Frontal cortex (tissue), 4 donors: ENCODE data around the gene LRRC53. TPM values are rescaled to one million over a fixed set of nuclear protein-coding genes. Genes with fewer than 3 reads are reported as not detected.

ENCODE experiments used
- DNase-seq, 2 donors: peaks; one replicate each; pipeline ENCODE4 v3.0.0; 2012; ENCODE audit warnings: low spot score in 2 of 2
- FAIRE-seq: peaks from 2 replicates; lab custom pipeline; 2012; peaks lifted over from hg19 to GRCh38; lab: Jason Lieb, UNC
- total RNA-seq: library from RNA; depleted of rRNA; stranded (reverse); fragments of >200 nt; gene quantifications from one replicate; pipeline ENCODE4 v1.2.3, GENCODE V29; 2014
- donor health status: control.
- donor health status: control.
- donor health status: control.

LRRC53 gene
- total RNA-seq, 1 donor from 2014 or later, result under 0.01 TPM

DNA sequence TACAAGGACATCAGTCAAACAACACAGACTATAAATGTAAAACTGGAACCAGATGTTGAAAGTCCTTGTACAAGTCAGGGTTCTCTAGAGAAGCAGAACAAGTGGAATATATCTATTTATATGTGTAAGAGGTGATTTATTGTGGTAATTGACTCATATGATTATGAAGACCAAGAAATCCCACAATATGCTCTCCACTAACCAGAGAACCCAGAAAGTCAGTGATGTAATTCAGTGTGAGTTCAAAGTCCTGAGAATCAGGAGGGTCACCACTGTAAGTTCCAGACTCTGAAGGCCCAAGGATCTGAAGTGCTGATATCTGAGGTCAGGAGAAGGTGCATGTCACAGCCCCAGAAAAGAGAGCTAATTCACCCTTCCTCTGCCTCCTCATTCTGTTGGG is 57.0 kb downstream of the LRRC53 start:
- FAIRE-seq, result no peak
- no peak for DNase-seq

DNA sequence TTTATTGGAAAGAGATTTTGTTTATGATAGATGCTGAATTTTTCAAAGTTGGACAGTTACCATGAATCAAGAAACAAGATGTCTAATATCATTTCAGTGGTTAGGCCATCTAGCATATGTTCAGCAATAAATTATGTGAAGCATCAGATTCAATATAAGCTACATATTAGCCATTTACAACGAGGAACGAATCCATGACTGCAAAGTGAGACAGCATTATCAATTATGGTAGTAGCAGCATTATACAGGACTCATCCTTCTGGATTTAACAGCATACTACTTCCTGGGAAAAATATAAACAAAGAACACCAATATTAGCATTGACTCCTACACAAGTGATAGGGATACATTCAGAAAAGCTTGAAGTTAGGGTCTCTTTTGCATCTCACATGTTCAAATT is 59.1 kb downstream of the LRRC53 start:
- no peak for FAIRE-seq

GRCh38 chr1:74452035-74452434 is 60.4 kb downstream of the LRRC53 start:
- DNase-seq (no peak), FAIRE-seq (no peak)

More for the DNA sequence above, 59.1 kb downstream of the LRRC53 start:
- DNase-seq, result no peak

DNA sequence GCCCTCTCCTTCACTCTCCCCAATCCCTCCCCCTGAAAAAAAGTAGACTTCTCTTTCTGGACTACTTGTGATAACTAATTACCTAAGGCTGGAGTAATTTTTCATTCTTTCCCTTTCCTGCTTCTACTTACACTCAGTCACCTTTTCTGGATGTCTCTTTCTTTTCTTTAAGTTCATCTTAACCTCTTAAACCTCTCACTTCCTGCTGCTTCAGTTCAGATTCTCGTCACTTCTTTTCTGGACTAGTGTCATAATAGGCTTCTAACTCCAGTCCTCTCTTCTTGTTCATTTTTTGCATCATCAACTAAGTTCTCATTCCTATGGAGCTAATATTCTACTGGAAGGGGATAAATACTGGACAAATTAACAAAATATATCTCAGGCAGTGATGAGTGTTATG is 75.4 kb downstream of the LRRC53 start:
- no peak for FAIRE-seq

DNA sequence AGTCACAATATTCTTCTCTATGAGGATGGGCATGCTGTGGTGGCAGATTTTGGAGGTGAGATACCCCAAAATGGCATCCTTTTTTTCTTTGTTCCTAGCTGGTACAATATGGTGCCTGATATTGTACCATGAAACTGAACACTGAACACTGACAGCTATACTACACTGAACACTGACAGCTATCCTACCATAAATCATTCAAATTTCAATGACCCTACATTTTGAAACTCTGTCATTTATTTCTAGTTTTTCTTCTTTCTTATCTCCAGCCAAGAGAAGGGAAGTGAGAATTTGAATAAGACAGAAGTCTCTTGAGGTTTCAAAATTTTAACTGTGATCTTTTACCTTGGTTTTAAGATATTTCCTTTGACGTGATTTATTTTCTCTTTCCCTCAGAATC is 76.3 kb downstream of the LRRC53 start:
- DNase-seq, result no peak
- FAIRE-seq, result no peak

More for the DNA sequence above, 75.4 kb downstream of the LRRC53 start:
- no peak for DNase-seq

GRCh38 chr1:74434321-74434720 is 78.1 kb downstream of the LRRC53 start:
- FAIRE-seq, result no peak
- no peak for DNase-seq

DNA sequence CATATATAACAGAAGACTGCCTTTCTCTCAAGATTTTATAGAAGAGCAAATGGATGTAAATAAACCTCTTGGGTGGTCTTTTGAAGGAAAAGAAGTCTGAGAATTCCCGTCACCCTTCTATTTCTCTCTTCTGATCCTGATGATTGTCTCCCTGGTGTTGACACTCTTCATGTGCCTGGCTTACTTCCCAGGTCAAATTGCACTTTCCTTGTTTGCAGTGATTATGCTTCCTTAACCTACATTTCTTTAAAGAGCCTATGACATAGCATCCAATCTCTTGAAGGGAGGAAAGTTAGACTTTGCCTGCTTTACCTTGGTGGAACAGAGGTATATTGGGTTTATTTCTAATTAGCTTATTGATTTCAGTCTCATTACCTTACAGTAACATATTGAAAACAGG is 80.1 kb downstream of the LRRC53 start:
- FAIRE-seq (no peak), DNase-seq (no peak)

GRCh38 chr1:74431531-74431930 is 80.9 kb downstream of the LRRC53 start:
- DNase-seq, result no peak
- FAIRE-seq, result no peak

DNA sequence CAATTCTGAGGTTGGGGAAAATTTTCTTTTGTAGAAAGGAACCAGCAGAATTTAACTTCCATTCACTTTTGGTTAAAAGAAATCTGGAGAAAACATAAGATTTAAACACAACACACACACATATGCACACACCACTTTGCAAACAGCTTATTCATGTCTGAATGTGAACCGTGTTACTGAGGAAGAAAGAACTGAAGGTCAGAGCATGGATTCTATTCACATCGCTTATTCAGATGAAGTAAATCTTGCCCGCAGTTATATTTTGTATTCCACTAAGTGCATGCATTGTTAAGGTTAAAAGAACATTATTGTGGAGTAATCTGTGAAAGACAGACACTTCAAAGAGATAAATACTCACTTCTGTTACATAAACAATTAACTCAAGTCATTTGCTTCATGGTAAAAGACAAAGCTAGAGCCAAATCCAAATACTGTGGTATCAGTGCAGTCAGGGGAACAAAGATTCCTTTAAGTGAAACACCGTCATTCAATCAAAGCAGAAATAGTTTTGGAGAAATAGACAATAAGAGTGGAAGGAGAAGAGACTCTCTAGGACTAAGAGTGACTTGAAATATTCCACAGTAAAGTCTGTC is 82.0 kb downstream of the LRRC53 start:
- DNase-seq (no peak), FAIRE-seq (no peak)

- DNase-seq (no peak), FAIRE-seq (no peak)
Measured at GRCh38 chr1:74429580-74429979, 82.8 kb downstream of the LRRC53 start.

DNA sequence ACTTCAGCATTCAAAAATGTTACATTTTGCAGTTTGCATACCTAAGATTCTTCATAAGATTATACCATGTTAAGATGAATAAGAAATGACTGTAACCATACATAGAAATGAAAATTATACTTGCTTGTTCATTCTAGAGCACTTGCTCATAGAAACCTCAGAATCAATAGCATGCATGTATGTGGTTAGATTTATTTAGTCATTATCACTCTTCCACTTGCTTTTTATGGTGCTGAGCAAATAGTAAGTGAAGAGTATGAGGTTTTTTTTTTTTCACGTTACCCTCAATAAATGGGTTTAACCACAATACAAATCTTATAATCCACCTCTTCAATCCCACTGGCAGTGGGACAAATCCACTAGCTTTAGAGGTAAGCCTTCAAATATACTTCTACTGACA is 84.7 kb downstream of the LRRC53 start:
- FAIRE-seq (no peak), DNase-seq (no peak)

GRCh38 chr1:74426208-74426937 is 86.0 kb downstream of the LRRC53 start:
- DNase-seq (no peak), FAIRE-seq (no peak)

DNA sequence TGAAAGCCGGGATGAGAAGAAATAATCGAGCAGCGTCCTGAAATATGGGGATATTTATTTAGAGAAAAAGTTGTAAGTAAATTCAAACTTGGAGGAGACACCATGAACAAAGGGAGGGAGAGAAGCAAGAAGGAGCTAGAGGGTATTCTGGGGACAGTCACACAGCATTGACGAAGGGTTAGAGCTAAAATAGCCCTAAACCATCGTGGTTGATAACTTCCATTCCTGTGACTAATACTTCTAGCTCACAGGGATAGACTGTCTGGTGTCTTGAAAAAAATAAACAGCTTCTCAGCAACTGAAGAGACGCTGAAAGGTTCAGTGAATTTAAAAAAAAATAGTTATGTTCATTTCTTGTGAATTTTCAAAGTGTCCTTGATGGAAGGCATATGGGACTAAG is 86.7 kb downstream of the LRRC53 start:
- DNase-seq (no peak), FAIRE-seq (no peak)

DNA sequence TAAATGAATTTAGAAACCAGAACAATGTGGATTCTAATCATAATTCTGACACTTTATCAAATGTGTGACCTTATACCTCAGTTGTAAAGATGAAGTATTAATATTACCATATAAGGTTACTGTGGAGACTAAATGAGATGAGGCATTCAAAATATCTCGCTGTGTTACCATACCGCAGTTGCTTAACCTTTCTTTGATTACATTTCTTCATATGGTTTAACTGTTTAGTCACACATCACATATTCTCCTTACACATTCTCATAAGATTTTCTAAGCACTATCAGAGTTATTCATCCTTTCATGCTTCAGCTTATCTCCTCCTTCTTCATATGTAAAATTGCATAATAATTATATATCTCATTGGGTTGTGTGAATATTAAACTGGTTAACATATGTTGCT is 88.9 kb downstream of the LRRC53 start:
- FAIRE-seq, result no peak
- DNase-seq, result no peak

DNA sequence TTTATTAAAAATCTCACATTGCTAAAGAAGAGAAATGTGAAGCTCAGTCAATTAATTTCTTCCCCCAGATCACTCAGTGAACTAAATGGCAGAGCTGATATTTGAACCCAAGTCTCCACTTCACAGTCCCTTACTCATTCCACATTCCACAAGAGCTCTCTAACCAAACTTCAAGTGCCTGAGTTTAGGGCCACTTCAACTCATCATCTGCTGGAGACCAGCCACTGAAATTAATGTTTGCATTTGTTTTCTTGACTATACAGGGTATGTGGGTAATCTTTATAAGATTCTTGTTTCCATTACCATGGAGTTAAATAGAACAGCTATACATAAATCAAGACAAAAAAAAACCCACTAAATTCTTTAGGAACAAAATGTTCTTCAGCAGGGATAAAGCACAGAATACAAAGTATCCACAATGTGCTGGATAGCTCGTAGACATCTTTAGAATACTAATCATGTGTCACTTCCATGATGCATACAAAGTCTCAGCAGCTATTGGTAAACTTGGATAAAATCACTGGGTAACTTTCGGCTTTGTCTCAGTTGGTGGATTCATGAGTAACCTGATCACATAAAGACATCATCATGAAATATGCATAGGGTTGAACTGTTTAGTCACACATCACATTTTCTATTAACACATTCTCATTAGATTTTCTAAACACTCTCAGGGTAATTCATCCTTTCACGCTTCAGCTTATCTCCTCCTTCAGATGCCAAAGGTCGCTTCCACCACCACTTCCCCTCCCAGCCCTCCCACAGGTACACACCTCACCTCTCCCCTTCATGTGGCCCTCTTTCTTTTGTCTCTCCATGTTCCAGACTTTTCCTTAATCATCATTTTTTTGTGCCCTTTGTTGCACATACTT is 89.8 kb downstream of the LRRC53 start:
- no peak for FAIRE-seq
- DNase-seq, result no peak

- FAIRE-seq (no peak), DNase-seq (no peak)
Measured at GRCh38 chr1:74420467-74420866, 91.9 kb downstream of the LRRC53 start.

Other genes starting within 250 kb of the LRRC53 start
- gene ERICH3, start 161.2 kb upstream of the LRRC53 start, total RNA-seq, result 16.7 TPM
- 7.7 TPM for gene CRYZ, start 220.4 kb upstream of the LRRC53 start, total RNA-seq
- gene TYW3, start 220.5 kb upstream of the LRRC53 start, total RNA-seq, result 4.9 TPM